ENCODE results near the gene RNF112.
"Not testable (repeated sequence)": the region's sequence is repeated elsewhere in the genome, so short reads cannot be mapped to it uniquely, and the experiment has no call there.

Gene RNF112

GRCh38 chr17:19449656-19450055 lies 38.6 kb downstream of the RNF112 start:
- DNase-seq = no peak

GRCh38 chr17:19453296-19453695 lies 42.3 kb downstream of the RNF112 start:
- DNase-seq = no peak

GRCh38 chr17:19454074-19454473 lies 43.0 kb downstream of the RNF112 start:
- no peak for DNase-seq

GRCh38 chr17:19456016-19456927 lies 45.2 kb downstream of the RNF112 start:
- DNase-seq = no peak

- DNase-seq = no peak
Measured at GRCh38 chr17:19457046-19457445, 46.0 kb downstream of the RNF112 start.

GRCh38 chr17:19457830-19458271 lies 46.8 kb downstream of the RNF112 start:
- DNase-seq = no peak

- not testable (repeated sequence) for DNase-seq
Measured at GRCh38 chr17:19458481-19458880, 47.4 kb downstream of the RNF112 start.

GRCh38 chr17:19459018-19459655 lies 48.1 kb downstream of the RNF112 start:
- DNase-seq = not testable (repeated sequence)

GRCh38 chr17:19460700-19461099 lies 49.7 kb downstream of the RNF112 start:
- no peak for DNase-seq

GRCh38 chr17:19461116-19461515 lies 50.1 kb downstream of the RNF112 start:
- DNase-seq = no peak

- DNase-seq = no peak
Measured at GRCh38 chr17:19461681-19462080, 50.6 kb downstream of the RNF112 start.

GRCh38 chr17:19462456-19463035 lies 51.5 kb downstream of the RNF112 start:
- DNase-seq = not testable (repeated sequence)

- DNase-seq = no peak
Measured at GRCh38 chr17:19464031-19465026, 53.3 kb downstream of the RNF112 start.
